Stomach (tissue), 9 donors: ENCODE results near the gene EPOP. TPM values are rescaled to one million over a fixed set of nuclear protein-coding genes. Genes with fewer than 3 reads are reported as not detected.
A peak's percentile ranks its signal among the peaks of the same experiment; 100 is the strongest.

Source experiments
- DNase-seq, 2 donors: peaks; one replicate each; pipeline versions ENCODE4 v3.0.0 to v3.0.0-alpha.2; 2013 to 2019
- H3K27ac ChIP-seq, 5 donors: fragments of 200-600 bp in 4 of 5; sonication (generic) in 4 of 5; one replicate each; pipeline ENCODE4 v1.5.1; 2013 to 2019; ENCODE audit warnings: mild to moderate bottlenecking in 1 of 5, moderate library complexity in 1 of 5
- H3K27me3 ChIP-seq, 3 donors: fragments of 200-600 bp; sonication (generic); one replicate each; pipeline ENCODE4 v1.5.1; 2017 to 2019; ENCODE audit warnings: mixed run types in 1 of 3
- H3K36me3 ChIP-seq, 4 donors: fragments of 200-600 bp; sonication (generic); 1 replicate in 3 of 4; 2 replicates in 1 of 4; pipeline ENCODE4 v1.5.1; 2016 to 2019
- H3K4me1 ChIP-seq, 4 donors: fragments of 200-600 bp; sonication (generic); one replicate each; pipeline ENCODE4 v1.5.1; 2016 to 2019
- H3K4me3 ChIP-seq, 4 donors: fragments of 200-600 bp; sonication (generic) in 3 of 4; one replicate each; pipeline ENCODE4 v1.5.1; 2016 to 2019; ENCODE audit warnings: mild to moderate bottlenecking in 1 of 4
- H3K9me3 ChIP-seq, 4 donors: fragments of 200-600 bp; sonication (generic); one replicate each; pipeline ENCODE4 v1.5.1; 2016 to 2019
- CTCF ChIP-seq, 7 experiments: fragments of 450-650 bp in 4 of 7; fragments of 200-600 bp in 3 of 7; sonication (generic) in 3 of 7; IDR thresholded peaks; one replicate each; pipeline ENCODE4 v1.5.1; 2016 to 2019; ENCODE audit warnings: antibody characterized with exemption in 7 of 7, control low read depth in 2 of 7, mild to moderate bottlenecking in 1 of 7
- EP300 ChIP-seq: sonication (generic); formaldehyde crosslinking; IDR thresholded peaks from one replicate; pipeline ENCODE4 v1.6.1; 2017; ENCODE audit warnings: antibody characterized with exemption
- POLR2A ChIP-seq, 4 donors: fragments of 450-650 bp; IDR thresholded peaks; one replicate each; pipeline ENCODE4 v1.6.1; 2016; ENCODE audit warnings: antibody characterized with exemption in 4 of 4, control low read depth in 2 of 4, mild to moderate bottlenecking in 1 of 4, moderate library complexity in 1 of 4
- POLR2AphosphoS5 ChIP-seq, 3 donors: sonication (generic); formaldehyde crosslinking; IDR thresholded peaks; one replicate each; pipeline ENCODE4 v1.6.1; 2016; ENCODE audit warnings: antibody characterized with exemption in 3 of 3
- WGBS, 5 donors: extraction: QIAGEN DNeasy Blood & Tissue Kit in 3 of 5; methylation state at CpG; one replicate each; pipeline versions ENCODE4 v1.1.5 to v1.1.7; 2013 to 2018; 5-methylcytosine and 5-hydroxymethylcytosine counted together
- intact Hi-C: fragments of 100-400 bp; cut with DNase I; formaldehyde crosslinking; loops from one replicate; pipeline ENCODE4 v1.15.1; 2023; ENCODE audit warnings: low total_unique reads
- polyA plus RNA-seq, 3 donors: library from polyadenylated mRNA; stranded (reverse); fragments of 200-250 nt; gene quantifications; one replicate each; pipeline ENCODE4 v1.2.3, GENCODE V29; 2013
- total RNA-seq, 5 donors: library from RNA; depleted of rRNA; stranded (reverse); fragments of >200 nt; gene quantifications; one replicate each; pipeline versions ENCODE4 v1.1.0 to v1.2.3, GENCODE V29; 2014 to 2016
- donor health status: healthy with polysubstance abuse.
- donor health status: Bipolar disorder and iron deficiency.
- donor health status: healthy.

EPOP gene
- total and polyA plus RNA-seq, 8 donors: under 0.01 to 1.5 (median 0.61) TPM; not detected in 1

- peak; percentile 76 to 87 for DNase-seq
- Histone ChIP-seq H3K4me1 (peaks cover 0 to 4% (median 0%) of the 10 kb centered on the region in 4 donors), H3K36me3 (no peaks in the 10 kb centered on the region), H3K9me3 (no peaks in the 10 kb centered on the region), H3K4me3 (no peak overlapping the region), H3K27ac (no peak overlapping the region), H3K27me3 (peaks cover 0 to 27% (median 7%) of the 10 kb centered on the region in 3 donors)
- 21 to 26% (median 22%) methylated on average over 7 to 9 of the region's 9 CpGs for WGBS, 5 donors
- TF ChIP-seq POLR2AphosphoS5 (IDR thresholded peaks at IDR 0.05) (no peak), CTCF (IDR thresholded peaks at IDR 0.05) (peak in 5 of 7 experiments; percentile 20 to 71 (median 62)), POLR2A (IDR thresholded peaks at IDR 0.05) (no peak), EP300 (no peak)
- intact Hi-C loops: loop anchor here (10.0 kb wide), 1 partner anchor 98 kb away; no protein-coding TSS in a partner anchor
Observed at GRCh38 chr17:38663125-38663751, 11.5 kb downstream of the EPOP start.

GRCh38 chr17:38660097-38661025 is 14.4 kb downstream of the EPOP start:
- Histone ChIP-seq H3K4me3 (no peak overlapping the region), H3K9me3 (no peaks in the 10 kb centered on the region), H3K27me3 (peaks cover 3 to 46% (median 7%) of the 10 kb centered on the region in 3 donors), H3K4me1 (peaks cover 0 to 4% (median 0%) of the 10 kb centered on the region in 4 donors), H3K27ac (no peak overlapping the region), H3K36me3 (no peaks in the 10 kb centered on the region)
- intact Hi-C loops: loop anchor here (10.0 kb wide), 1 partner anchor 96 kb away; no protein-coding TSS in a partner anchor
- no peak for TF ChIP-seq CTCF (IDR thresholded peaks at IDR 0.05)
- no peak for TF ChIP-seq EP300
- TF ChIP-seq POLR2AphosphoS5 (IDR thresholded peaks at IDR 0.05): no peak
- no peak for TF ChIP-seq POLR2A (IDR thresholded peaks at IDR 0.05)
- no peak for DNase-seq
- 74 to 78% (median 75%) methylated on average over 13 to 16 of the region's 16 CpGs for WGBS, 5 donors

- TF ChIP-seq POLR2AphosphoS5 (IDR thresholded peaks at IDR 0.05) (no peak), CTCF (IDR thresholded peaks at IDR 0.05) (no peak)
- Histone ChIP-seq H3K4me3 (no peak overlapping the region), H3K27ac (no peak overlapping the region), H3K9me3 (no peaks in the 10 kb centered on the region), H3K36me3 (no peaks in the 10 kb centered on the region), H3K27me3 (peaks cover 3 to 54% (median 15%) of the 10 kb centered on the region in 3 donors), H3K4me1 (peaks cover 0 to 4% (median 0%) of the 10 kb centered on the region in 4 donors)
- no peak for DNase-seq
- 75 to 90% (median 76%) methylated on average over 7 of the region's 7 CpGs for WGBS, 5 donors
- intact Hi-C loops: no loop called here
Observed at GRCh38 chr17:38659415-38659814, 15.3 kb downstream of the EPOP start.

- peak in 1 of 2 donors; percentile 53 for DNase-seq
- Histone ChIP-seq H3K27ac (no peak overlapping the region), H3K4me3 (no peak overlapping the region), H3K27me3 (peaks cover 3 to 54% (median 20%) of the 10 kb centered on the region in 3 donors), H3K9me3 (no peaks in the 10 kb centered on the region), H3K4me1 (peaks cover 0 to 4% (median 0%) of the 10 kb centered on the region in 4 donors), H3K36me3 (no peaks in the 10 kb centered on the region)
- WGBS, 5 donors: 42 to 59% (median 48%) methylated on average over 11 to 13 of the region's 13 CpGs
- no peak for TF ChIP-seq POLR2AphosphoS5 (IDR thresholded peaks at IDR 0.05)
- TF ChIP-seq EP300: no peak
- TF ChIP-seq CTCF (IDR thresholded peaks at IDR 0.05): no peak
- TF ChIP-seq POLR2A (IDR thresholded peaks at IDR 0.05): no peak
- intact Hi-C loops: no loop called here
Observed at GRCh38 chr17:38658741-38659345, 15.9 kb downstream of the EPOP start.
